ENCODE data around the gene AVPR2. TPM values are rescaled to one million over a fixed set of nuclear protein-coding genes. Genes with fewer than 3 reads are reported as not detected.

The AVPR2 gene
- total and polyA plus RNA-seq, 9 of the 15 experiments (the other 6 are each of a cell fraction or from before 2014, with no cell fraction given) = not detected

- TF ChIP-seq ZBTB40 (IDR thresholded peaks at IDR 0.05) (peak; percentile 75), ZBTB40 (CRISPR knock-in tag; IDR thresholded peaks at IDR 0.05) (no peak), CTBP1 (IDR thresholded peaks at IDR 0.05; ENCODE audit: borderline replicate concordance) (no peak), EP300 (IDR thresholded peaks at IDR 0.05; ENCODE audit: low read length) (peak; percentile 50; the same call in 1 of the 2 replicates), FOXK1 (CRISPR knock-in tag; IDR thresholded peaks at IDR 0.05; ENCODE audit: borderline replicate concordance) (0 out of 2 replicates have a peak, but pooled peaks have one; percentile 2), ETS1 (conservative IDR thresholded peaks at IDR 0.05; ENCODE audit: control insufficient read depth, low read depth, low read length) (no peak; the same call in 1 of the 2 replicates), ETV5 (CRISPR knock-in tag; IDR thresholded peaks at IDR 0.05; ENCODE audit: low read depth) (peak; percentile 97), ZNF23 (CRISPR knock-in tag; IDR thresholded peaks at IDR 0.05) (no peak), CBX5 (IDR thresholded peaks at IDR 0.05; ENCODE audit: borderline replicate concordance, low read depth) (no peak), POLR2G (IDR thresholded peaks at IDR 0.05; ENCODE audit: low read depth, low read length) (no peak), E2F6 (IDR thresholded peaks at IDR 0.05; ENCODE audit: borderline replicate concordance in 1 of 2, extremely low read depth in 1 of 2, insufficient read depth in 1 of 2, insufficient read length in 1 of 2, low read depth in 1 of 2, low read length in 1 of 2, poor library complexity in 1 of 2, severe bottlenecking in 1 of 2) (peak in 1 of 2 experiments; percentile 8), HDAC2 (IDR thresholded peaks at IDR 0.05) (peak; percentile 17; the same call in 1 of the 2 replicates), PKNOX1 (IDR thresholded peaks at IDR 0.05) (peak; percentile 79)
Measured at GRCh38 chrX:153926858-153927671, 22.6 kb downstream of the AVPR2 start (continued).

Data from K562 (cell line).